HTERT RPE-1 (cell line): Measurements from ENCODE around the gene HAL.

Source experiments
- in situ Hi-C: fragments of 300-500 bp; cut with MboI; formaldehyde crosslinking; loops from 4 replicates; pipeline ENCODE4 v1.14.3; 2020; ENCODE audit warnings: low sequenced_read_pairs

The HAL gene

DNA sequence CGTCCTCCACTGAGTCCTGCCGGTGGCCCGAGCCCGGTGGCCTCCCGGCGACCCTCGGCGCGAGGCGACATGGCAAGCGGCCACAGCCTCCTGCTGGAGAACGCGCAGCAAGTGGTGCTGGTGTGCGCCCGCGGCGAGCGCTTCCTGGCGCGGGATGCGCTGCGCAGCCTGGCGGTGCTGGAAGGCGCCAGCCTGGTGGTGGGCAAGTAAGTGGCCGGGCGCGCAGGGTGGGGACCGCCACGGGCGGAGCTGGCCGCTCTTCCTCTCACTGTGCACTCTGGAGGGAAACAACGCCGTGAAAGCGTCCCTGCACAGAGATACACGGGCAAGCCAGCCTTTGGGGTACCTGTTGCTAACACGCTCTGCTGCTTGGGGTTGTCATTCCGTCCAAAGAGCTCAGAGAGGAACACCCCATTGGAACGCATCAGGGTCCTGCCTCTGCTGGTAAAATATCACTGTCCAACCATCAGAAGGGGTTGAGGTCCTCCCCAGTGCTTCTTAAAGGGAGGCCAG, 52.8 kb downstream of the HAL start, which contains the start of gene AMDHD1:
AMDHD1 (plus strand) TSS at position 2 of the 513 bp plus-strand sequence; CDS start at position 70, 68 bp downstream.
- in situ Hi-C loops, result no loop called here

DNA sequence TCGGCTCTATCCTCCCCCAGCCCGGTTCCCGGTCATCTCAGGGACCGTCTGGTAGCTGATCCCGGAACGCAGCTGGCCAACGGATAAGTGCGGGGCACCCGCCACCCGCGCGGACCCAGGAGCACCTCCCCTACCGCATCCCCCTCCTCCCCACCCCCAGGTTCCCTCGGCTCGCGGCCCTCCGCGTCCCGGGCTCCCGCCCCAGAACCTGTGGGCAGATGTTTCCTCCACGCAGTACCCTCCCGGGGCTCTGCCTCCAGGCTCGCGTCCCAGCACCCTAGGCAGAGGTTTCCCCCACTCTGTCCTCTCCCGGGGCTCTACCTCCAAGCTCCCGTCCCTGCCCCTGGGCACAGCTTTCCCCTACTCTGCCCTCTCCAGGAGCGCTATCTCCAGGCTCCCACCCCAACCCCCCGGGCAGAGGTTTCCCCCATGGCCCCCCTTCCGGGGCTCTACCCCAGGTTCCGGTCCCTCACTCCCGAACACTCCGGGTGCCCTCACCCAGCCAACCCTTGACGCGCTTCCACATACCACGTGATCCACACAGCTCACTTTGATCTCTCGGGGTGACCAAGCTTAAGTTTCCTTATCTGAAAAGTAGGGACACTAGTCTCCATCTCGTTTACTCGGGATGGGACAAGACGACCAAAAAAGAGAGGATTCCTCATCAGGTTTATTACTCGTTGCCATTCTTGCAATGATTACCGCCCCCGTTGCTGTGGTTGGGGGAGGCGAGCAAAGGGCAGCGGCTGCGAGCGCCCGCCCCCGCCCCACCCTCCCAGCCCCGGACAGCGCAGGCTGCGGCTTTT, 53.4 kb downstream of the HAL start, which contains the start of gene CCDC38:
CCDC38 (minus strand) TSS at position 91 of the 806 bp plus-strand sequence. CDS start 6,105 bp downstream, outside the sequence.
- in situ Hi-C loops, result no loop called here

DNA sequence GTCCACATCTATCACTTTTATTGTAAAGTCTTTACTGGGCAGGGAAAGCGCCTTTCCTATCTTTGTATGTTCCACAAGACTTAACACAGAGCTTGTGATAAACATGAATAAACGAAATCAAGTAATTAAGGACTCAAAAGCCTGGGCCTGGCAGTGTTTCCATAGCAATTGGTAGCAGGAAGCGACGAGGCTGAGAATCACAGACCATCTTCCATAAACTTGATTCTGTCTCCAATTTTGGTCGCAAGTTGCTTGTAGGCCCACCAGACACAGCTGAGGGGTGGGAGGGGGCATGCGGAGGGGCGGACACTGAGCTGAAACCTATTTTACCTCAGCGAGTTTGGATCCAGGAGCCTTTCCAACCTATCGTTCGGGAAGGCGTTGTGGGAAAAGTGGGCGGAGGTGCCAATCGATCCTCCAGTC, 54.0 kb downstream of the HAL start:
- in situ Hi-C loops, result no loop called here

DNA sequence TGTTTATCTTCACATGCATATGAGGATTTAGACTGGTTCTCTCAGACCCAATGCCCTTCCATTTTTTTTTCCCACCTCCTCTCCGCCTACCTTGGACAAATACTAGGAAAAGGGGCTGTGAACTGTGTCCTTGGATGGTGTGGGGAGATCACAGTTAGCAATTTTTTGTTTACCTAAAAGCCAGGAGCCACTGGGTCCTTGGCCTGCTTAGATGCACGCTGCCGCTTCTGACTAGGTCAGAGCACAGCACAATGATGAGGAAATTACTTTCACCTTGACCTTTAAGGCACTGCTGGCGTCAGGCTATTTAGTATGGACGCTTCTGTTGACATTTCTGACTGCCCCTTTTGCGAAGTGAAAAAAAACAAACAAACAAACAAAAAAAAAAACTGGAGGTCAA, 55.6 kb downstream of the HAL start:
- in situ Hi-C loops, result no loop called here
